Measurements from ENCODE around the gene UBA1. TPM values are rescaled to one million over a fixed set of nuclear protein-coding genes. Genes with fewer than 3 reads are reported as not detected.

Gene UBA1
- total RNA-seq, 1 donor from 2014 or later: 170 TPM

DNA sequence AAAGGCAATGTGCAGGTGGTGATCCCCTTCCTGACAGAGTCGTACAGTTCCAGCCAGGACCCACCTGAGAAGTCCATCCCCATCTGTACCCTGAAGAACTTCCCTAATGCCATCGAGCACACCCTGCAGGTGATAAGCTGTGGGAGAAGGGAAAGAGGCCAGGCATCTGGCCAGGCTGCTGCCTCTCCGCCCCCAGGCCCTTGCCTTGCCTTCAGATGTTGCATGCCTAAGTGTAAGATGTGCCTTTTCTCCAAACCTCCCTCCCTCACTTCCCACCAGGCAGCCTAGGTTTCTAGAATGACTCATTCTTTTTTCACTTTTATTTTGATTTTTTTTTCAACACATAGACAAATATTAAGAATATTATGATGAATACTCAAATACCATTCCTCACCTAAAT lies 12.7 kb downstream of the UBA1 start:
- H3K36me3 ChIP-seq (ENCODE audit: control insufficient read depth, insufficient read depth, low read length): peaks cover 15% of the 10 kb centered on the region
- TF ChIP-seq, protein P1, sequence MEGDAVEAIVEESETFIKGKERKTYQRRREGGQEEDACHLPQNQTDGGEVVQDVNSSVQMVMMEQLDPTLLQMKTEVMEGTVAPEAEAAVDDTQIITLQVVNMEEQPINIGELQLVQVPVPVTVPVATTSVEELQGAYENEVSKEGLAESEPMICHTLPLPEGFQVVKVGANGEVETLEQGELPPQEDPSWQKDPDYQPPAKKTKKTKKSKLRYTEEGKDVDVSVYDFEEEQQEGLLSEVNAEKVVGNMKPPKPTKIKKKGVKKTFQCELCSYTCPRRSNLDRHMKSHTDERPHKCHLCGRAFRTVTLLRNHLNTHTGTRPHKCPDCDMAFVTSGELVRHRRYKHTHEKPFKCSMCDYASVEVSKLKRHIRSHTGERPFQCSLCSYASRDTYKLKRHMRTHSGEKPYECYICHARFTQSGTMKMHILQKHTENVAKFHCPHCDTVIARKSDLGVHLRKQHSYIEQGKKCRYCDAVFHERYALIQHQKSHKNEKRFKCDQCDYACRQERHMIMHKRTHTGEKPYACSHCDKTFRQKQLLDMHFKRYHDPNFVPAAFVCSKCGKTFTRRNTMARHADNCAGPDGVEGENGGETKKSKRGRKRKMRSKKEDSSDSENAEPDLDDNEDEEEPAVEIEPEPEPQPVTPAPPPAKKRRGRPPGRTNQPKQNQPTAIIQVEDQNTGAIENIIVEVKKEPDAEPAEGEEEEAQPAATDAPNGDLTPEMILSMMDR (IDR thresholded peaks at IDR 0.05; ENCODE audit: insufficient read depth, low read length, poor library complexity, severe bottlenecking): no peak
- H3K4me3 ChIP-seq (ENCODE audit: low read depth, low read length): no peak overlapping the region
- H3K27me3 ChIP-seq (ENCODE audit: control insufficient read depth, insufficient read depth, low read length): no peaks in the 10 kb centered on the region
- no peak for DNase-seq (ENCODE audit: low read depth)

DNA sequence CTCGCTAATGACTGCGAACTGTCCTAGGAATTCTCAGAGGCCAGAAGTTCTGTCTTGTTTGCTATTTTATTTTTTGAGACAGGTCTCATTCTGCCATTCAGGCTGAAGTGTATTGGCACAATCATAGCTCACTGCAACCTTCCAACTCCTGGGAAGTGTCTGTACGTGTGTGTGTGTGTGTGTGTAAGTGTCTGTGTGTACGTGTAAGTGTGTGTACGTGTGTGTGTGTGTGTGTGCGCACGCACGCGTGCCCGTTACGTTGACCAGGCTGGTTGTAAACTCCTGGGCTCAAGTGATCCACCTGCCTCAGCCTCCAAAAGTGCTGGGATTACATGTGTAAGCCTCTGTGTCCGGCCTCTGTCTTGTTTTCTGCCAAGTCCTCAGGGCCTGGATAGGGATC lies 14.5 kb downstream of the UBA1 start:
- no peak overlapping the region for H3K4me3 ChIP-seq (ENCODE audit: low read depth, low read length)
- H3K36me3 ChIP-seq (ENCODE audit: control insufficient read depth, insufficient read depth, low read length): peaks cover 17% of the 10 kb centered on the region
- no peaks in the 10 kb centered on the region for H3K27me3 ChIP-seq (ENCODE audit: control insufficient read depth, insufficient read depth, low read length)
- DNase-seq (ENCODE audit: low read depth): no peak
- TF ChIP-seq, protein P1 (IDR thresholded peaks at IDR 0.05; ENCODE audit: insufficient read depth, low read length, poor library complexity, severe bottlenecking): no peak

DNA sequence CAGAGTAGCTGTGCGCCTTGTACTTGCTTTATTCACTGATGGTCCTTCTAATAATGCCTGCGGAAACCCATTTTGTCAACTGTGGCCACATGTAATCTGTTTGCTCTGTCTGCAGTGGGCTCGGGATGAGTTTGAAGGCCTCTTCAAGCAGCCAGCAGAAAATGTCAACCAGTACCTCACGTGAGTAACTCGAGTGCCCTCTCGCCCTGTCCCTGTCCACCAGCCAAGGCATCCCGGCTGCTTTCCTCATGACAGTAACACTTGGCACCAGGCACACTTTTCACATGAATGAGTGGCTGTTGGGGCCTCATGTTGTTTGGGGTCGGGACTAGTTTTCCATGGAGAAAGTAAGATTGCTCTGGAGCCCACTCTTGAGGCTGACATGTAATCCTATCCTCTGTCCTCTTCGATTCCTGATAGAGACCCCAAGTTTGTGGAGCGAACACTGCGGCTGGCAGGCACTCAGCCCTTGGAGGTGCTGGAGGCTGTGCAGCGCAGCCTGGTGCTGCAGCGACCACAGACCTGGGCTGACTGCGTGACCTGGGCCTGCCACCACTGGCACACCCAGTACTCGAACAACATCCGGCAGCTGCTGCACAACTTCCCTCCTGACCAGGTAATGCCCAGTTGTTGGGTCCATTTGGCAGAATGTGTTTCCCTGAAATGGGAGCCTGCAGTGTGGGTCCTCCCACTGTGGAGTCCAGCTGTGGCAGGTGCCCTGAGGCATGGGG lies 16.0 kb downstream of the UBA1 start:
- H3K27me3 ChIP-seq (ENCODE audit: control insufficient read depth, insufficient read depth, low read length): no peaks in the 10 kb centered on the region
- H3K36me3 ChIP-seq (ENCODE audit: control insufficient read depth, insufficient read depth, low read length): peaks cover 22% of the 10 kb centered on the region
- TF ChIP-seq, protein P1 (IDR thresholded peaks at IDR 0.05; ENCODE audit: insufficient read depth, low read length, poor library complexity, severe bottlenecking): no peak
- no peak for DNase-seq (ENCODE audit: low read depth)
- H3K4me3 ChIP-seq (ENCODE audit: low read depth, low read length): no peak overlapping the region

DNA sequence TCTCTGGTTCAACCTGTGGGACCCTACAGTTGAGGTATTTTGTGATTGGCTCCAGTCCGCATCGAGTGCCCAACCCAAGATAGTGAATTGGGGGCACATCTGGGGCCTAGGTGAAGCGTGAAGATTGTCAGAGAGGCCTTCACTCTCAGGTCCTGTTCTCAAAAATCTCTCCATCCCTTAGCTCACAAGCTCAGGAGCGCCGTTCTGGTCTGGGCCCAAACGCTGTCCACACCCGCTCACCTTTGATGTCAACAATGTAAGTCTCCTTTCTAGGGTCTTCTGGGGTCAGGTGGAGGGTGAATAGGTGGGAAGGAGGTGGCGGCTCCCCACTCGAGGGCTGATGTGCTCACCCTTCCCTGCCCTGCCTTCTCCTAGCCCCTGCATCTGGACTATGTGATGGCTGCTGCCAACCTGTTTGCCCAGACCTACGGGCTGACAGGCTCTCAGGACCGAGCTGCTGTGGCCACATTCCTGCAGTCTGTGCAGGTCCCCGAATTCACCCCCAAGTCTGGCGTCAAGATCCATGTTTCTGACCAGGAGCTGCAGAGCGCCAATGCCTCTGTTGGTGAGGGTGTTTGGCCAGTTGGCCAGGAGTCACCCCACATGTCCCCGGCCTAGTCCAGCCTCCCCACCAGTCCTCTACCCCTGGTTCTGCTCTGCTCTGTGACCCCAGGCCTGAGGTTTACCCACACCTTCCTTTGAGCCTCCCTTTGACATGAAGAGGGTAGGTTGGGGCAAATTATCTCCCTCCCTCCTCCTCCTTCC lies 17.2 kb downstream of the UBA1 start:
- TF ChIP-seq, protein P1 (IDR thresholded peaks at IDR 0.05; ENCODE audit: insufficient read depth, low read length, poor library complexity, severe bottlenecking): no peak
- DNase-seq (ENCODE audit: low read depth): no peak
- Histone ChIP-seq H3K4me3 (ENCODE audit: low read depth, low read length) (no peak overlapping the region), H3K36me3 (ENCODE audit: control insufficient read depth, insufficient read depth, low read length) (peaks cover 20% of the 10 kb centered on the region), H3K27me3 (ENCODE audit: control insufficient read depth, insufficient read depth, low read length) (no peaks in the 10 kb centered on the region)

DNA sequence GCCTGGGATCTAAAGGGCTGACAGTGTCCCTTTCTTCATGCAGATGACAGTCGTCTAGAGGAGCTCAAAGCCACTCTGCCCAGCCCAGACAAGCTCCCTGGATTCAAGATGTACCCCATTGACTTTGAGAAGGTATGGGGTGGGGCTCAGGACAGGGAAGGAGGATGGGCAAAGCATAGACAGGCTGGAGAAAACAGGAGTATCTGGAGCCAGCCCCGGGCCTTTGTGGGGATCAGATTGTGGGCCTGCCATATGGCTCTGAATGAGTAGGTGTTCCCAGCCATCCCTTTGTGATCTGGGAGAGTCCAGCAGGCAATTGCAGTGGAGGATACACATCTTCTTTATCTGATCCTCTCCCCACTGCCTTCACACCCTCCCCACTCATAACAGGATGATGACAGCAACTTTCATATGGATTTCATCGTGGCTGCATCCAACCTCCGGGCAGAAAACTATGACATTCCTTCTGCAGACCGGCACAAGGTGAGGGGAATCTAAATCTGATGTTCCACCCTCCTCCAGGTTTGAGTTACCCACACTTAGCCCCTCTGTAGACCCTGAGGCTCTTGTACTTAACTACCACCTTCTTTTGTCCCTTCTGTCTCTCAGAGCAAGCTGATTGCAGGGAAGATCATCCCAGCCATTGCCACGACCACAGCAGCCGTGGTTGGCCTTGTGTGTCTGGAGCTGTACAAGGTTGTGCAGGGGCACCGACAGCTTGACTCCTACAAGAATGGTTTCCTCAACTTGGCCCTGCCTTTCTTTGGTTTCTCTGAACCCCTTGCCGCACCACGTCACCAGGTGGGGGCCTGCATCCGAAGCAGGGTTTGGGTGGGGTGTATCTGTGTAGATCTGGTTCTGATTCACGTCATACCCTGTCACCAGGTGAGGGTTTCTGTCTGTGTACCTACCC lies 19.0 kb downstream of the UBA1 start:
- peaks cover 20% of the 10 kb centered on the region for H3K36me3 ChIP-seq (ENCODE audit: control insufficient read depth, insufficient read depth, low read length)
- TF ChIP-seq, protein P1 (IDR thresholded peaks at IDR 0.05; ENCODE audit: insufficient read depth, low read length, poor library complexity, severe bottlenecking): no peak
- no peaks in the 10 kb centered on the region for H3K27me3 ChIP-seq (ENCODE audit: control insufficient read depth, insufficient read depth, low read length)
- DNase-seq (ENCODE audit: low read depth): no peak
- H3K4me3 ChIP-seq (ENCODE audit: low read depth, low read length): no peak overlapping the region
